Adrenal gland (tissue), 12 donors: Measurements from ENCODE around the gene CTSW. TPM values are rescaled to one million over a fixed set of nuclear protein-coding genes. Genes with fewer than 3 reads are reported as not detected.

Source experiments
- DNase-seq, 7 donors: peaks; one replicate each; pipeline ENCODE4 v3.0.0-alpha.2; 2019 to 2020
- H3K27ac ChIP-seq, 5 donors: fragments of 200-600 bp; sonication (generic) in 4 of 5; 1 replicate in 3 of 5; 2 replicates in 2 of 5; pipeline versions ENCODE4 v1.5.1 to v1.8.0; 2016 to 2020; ENCODE audit warnings: mild to moderate bottlenecking in 1 of 5
- H3K27me3 ChIP-seq: fragments of 200-600 bp; 2 replicates; pipeline ENCODE4 v1.8.0; 2021
- H3K36me3 ChIP-seq, 2 donors: fragments of 200-600 bp; replicated peaks in 1 of 2; 1 replicate in 1 of 2; 2 replicates in 1 of 2; pipeline versions ENCODE4 v1.5.1 to v1.8.0; 2018 to 2022
- H3K4me1 ChIP-seq, 2 donors: fragments of 200-600 bp; replicated peaks in 1 of 2; 1 replicate in 1 of 2; 2 replicates in 1 of 2; pipeline versions ENCODE4 v1.5.1 to v1.8.0; 2018 to 2021
- H3K4me3 ChIP-seq, 4 donors: fragments of 200-600 bp; sonication (generic) in 3 of 4; one replicate each; pipeline ENCODE4 v1.5.1; 2016 to 2018
- H3K9me3 ChIP-seq, 3 donors: fragments of 200-600 bp; sonication (generic) in 1 of 3; replicated peaks in 1 of 3; 1 replicate in 2 of 3; 2 replicates in 1 of 3; pipeline versions ENCODE4 v1.5.1 to v1.8.0; 2016 to 2021
- CTCF ChIP-seq, 6 experiments: fragments of 450-650 bp in 4 of 6; fragments of 200-600 bp in 2 of 6; sonication (generic) in 1 of 6; IDR thresholded peaks; 1 replicate in 5 of 6; 2 replicates in 1 of 6; pipeline versions ENCODE4 v1.5.1 to v1.8.0; 2016 to 2021; ENCODE audit warnings: antibody characterized with exemption in 6 of 6, mild to moderate bottlenecking in 2 of 6, moderate library complexity in 1 of 6
- POLR2A ChIP-seq, 2 donors: fragments of 450-650 bp; IDR thresholded peaks; one replicate each; pipeline ENCODE4 v1.6.1; 2017; ENCODE audit warnings: antibody characterized with exemption in 2 of 2, mild to moderate bottlenecking in 2 of 2, moderate library complexity in 1 of 2
- WGBS, 4 donors: extraction: QIAGEN DNeasy Blood & Tissue Kit in 2 of 4; methylation state at CpG; one replicate each; pipeline versions ENCODE4 v1.1.5 to v1.1.7; 2013 to 2017; 5-methylcytosine and 5-hydroxymethylcytosine counted together
- intact Hi-C, 2 donors: fragments of 100-400 bp; cut with DNase I; formaldehyde crosslinking; loops; one replicate each; pipeline versions ENCODE4 v1.14.1 to v1.15.0; 2022 to 2023
- polyA plus RNA-seq, 3 donors: library from polyadenylated mRNA; stranded (reverse); fragments of 200-250 nt in 2 of 3; fragments of 350-450 nt in 1 of 3; fragmentation: Illumina TruSeq in 1 of 3; extraction: RNeasy Lipid Tissue Mini Kit (QIAGEN cat#74804) in 1 of 3; gene quantifications; one replicate each; pipeline ENCODE4 v1.2.3, GENCODE V29; 2013 to 2014
- total RNA-seq, 9 donors: library from RNA; depleted of rRNA in 4 of 9; stranded (reverse); fragments of >200 nt in 4 of 9; fragments of 120-200 nt in 1 of 9; fragmentation: NEBNext Ultra II Directional in 1 of 9; extraction: Animal tissue kit (Norgen Biotek cat#: 25700) in 1 of 9; gene quantifications; one replicate each; pipeline versions ENCODE4 v1.1.0 to v1.2.4, GENCODE V29; 2013 to 2023
- donor health status: healthy with polysubstance abuse.
- donor health status: Bipolar disorder and iron deficiency.
- donor health status: DM: yes; HTN: yes; CAD: no.
- donor health status: DM: no; HTN: no; CAD: no.
- donor health status: DM: no; HTN: no; CAD: no.
- donor health status: DM: yes; HTN: yes; CAD: no.

The CTSW gene
- total and polyA plus RNA-seq, 12 donors = 0.28 to 4.8 (median 0.96) TPM; not detected in 2

GRCh38 chr11:65863889-65864705, 15.5 kb upstream of the CTSW start:
- no peak overlapping the region for H3K27ac ChIP-seq
- WGBS, 4 donors = 75 to 85% (median 81%) methylated on average over 6 to 12 of the region's 12 CpGs
- H3K4me1 ChIP-seq = peaks cover 9 to 13% of the 10 kb centered on the region in 2 donors
- no peaks in the 10 kb centered on the region for H3K27me3 ChIP-seq
- H3K4me3 ChIP-seq = no peak overlapping the region
- no peaks in the 10 kb centered on the region for H3K9me3 ChIP-seq
- intact Hi-C loops = no loop called here
- H3K36me3 ChIP-seq = peaks cover 0 to 66% of the 10 kb centered on the region in 2 donors
- DNase-seq = peak in 3 of 7 donors; percentile 7 to 23 (median 16)
- TF ChIP-seq CTCF (IDR thresholded peaks at IDR 0.05) = no peak
- TF ChIP-seq POLR2A (IDR thresholded peaks at IDR 0.05) = no peak

- DNase-seq = peak in 3 of 7 donors; percentile 7 to 19 (median 16)
- intact Hi-C loops = no loop called here
- Histone ChIP-seq H3K4me1 (peaks cover 8 to 12% of the 10 kb centered on the region in 2 donors), H3K27ac (no peak overlapping the region), H3K36me3 (peaks cover 0 to 68% of the 10 kb centered on the region in 2 donors), H3K27me3 (no peaks in the 10 kb centered on the region), H3K4me3 (no peak overlapping the region), H3K9me3 (no peaks in the 10 kb centered on the region)
- TF ChIP-seq POLR2A (IDR thresholded peaks at IDR 0.05) = no peak
- no peak for TF ChIP-seq CTCF (IDR thresholded peaks at IDR 0.05)
- WGBS, 4 donors = 74 to 87% (median 85%) methylated on average over 7 to 18 of the region's 18 CpGs
Observed at GRCh38 chr11:65864706-65865471, 14.7 kb upstream of the CTSW start.

- DNase-seq = peak in 2 of 7 donors; percentile 10 to 15
- no peaks in the 10 kb centered on the region for H3K9me3 ChIP-seq
- H3K36me3 ChIP-seq = peaks cover 0 to 70% of the 10 kb centered on the region in 2 donors
- peaks cover 8 to 12% of the 10 kb centered on the region in 2 donors for H3K4me1 ChIP-seq
- WGBS, 4 donors = 84 to 88% (median 86%) methylated on average over 6 to 9 of the region's 9 CpGs
- no peak overlapping the region for H3K4me3 ChIP-seq
- intact Hi-C loops = no loop called here
- TF ChIP-seq POLR2A (IDR thresholded peaks at IDR 0.05) (no peak), CTCF (IDR thresholded peaks at IDR 0.05) (no peak)
- no peaks in the 10 kb centered on the region for H3K27me3 ChIP-seq
- H3K27ac ChIP-seq = no peak overlapping the region
Observed at GRCh38 chr11:65865550-65866172, 14.0 kb upstream of the CTSW start.
